Fibroblast of villous mesenchyme (primary cell): ENCODE data around the gene SNX13. TPM values are rescaled to one million over a fixed set of nuclear protein-coding genes. Genes with fewer than 3 reads are reported as not detected.

Source experiments
- DNase-seq: peaks from one replicate; pipeline ENCODE4 v3.0.0-alpha.2; 2010; ENCODE audit warnings: low read depth
- H3K4me3 ChIP-seq: 2 replicates; pipeline ENCODE4 v1.5.1; 2011; ENCODE audit warnings: low read depth, mild to moderate bottlenecking, low read length
- CTCF ChIP-seq: IDR thresholded peaks from 2 replicates; pipeline ENCODE4 v1.5.1; 2012; ENCODE audit warnings: low read depth, mild to moderate bottlenecking, low read length; ENCODE audit not compliant: insufficient read depth
- total RNA-seq: library from RNA; depleted of rRNA; stranded (reverse); fragments of >200 nt; gene quantifications from 2 replicates; pipeline ENCODE4 v1.2.3, GENCODE V29; 2012

Gene SNX13
- total RNA-seq, 1 donor, result 51.8 TPM

DNA sequence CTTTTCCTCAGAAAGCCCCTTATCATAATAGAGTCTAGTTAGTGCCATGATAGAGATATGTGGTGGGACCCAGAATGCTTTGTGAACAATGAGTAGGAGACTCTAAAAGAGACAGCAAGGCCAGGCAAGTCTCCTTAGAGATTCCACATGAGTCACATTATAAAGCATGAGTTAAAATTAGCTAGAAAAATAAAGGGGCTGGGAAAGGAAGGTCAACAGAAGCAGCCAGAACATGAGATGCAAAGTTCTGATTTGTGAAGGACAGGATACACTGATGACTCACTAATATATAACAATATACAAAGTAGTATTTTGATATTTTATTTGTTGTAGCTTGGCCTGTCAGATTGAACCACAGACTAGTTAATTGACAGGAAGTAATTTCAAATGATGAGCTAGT is 25.3 kb upstream of the SNX13 start:
- DNase-seq, result peak; percentile 42
- no peak for TF ChIP-seq CTCF

DNA sequence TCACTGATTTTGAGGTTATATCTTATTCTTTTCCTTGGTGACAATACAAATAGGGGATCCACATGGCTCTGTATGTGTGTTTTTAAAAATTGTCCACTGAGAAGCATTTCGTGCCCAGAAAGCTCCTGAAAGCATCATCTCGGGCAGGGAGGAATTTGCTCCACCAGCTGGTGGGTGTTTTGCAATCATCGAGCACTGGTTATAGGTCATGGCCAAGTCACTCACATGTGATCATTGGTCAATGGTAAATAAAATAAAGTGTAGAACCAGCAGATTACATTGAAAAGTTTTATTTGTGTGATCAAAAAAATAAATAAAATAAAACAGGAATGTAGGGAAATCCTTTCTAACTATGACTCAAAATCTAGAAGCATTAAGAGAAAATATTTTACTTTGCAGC is 23.0 kb upstream of the SNX13 start:
- DNase-seq, result peak; percentile 80
- no peak for TF ChIP-seq CTCF
- no peak overlapping the region for H3K4me3 ChIP-seq

More for the DNA sequence above, 25.3 kb upstream of the SNX13 start:
- H3K4me3 ChIP-seq, result no peak overlapping the region

DNA sequence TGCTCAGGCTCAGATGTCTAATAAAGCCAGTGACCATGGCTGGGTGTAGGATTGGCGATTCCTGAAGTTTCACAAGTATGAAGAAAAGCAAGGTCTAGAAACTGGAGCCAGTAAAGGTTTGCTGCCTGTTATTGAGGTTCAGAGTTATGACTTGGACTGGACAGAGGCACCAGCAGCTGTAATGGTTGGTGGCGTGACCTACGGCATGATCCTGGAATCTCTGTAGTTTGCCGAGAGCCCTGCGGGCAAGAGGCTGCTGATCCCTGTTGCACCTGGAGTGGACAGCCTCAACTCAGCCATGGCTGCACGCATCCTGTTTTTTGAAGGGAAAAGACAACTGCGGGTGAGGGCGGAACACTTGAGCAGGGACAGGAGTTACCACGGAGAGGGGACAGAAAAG is 22.4 kb upstream of the SNX13 start:
- DNase-seq, result no peak
- no peak overlapping the region for H3K4me3 ChIP-seq
- no peak for TF ChIP-seq CTCF

DNA sequence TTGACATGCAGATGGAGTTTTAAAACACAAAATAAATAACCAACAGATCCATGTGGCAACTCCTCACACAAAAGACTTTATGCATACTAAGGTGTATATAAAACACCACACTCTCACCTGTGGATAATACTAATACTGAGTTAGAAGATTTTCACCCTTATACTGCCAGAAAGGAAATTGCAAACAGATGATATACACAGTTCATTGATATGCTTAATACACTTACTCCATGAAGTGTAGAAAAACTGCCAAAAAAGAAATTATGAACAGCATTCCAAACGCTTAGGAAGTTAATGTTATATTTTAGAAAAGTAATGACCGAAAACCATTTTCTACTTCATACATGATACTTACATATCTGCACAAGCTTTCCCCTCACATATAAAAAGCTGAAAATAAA is 17.6 kb upstream of the SNX13 start:
- DNase-seq, result no peak
- no peak overlapping the region for H3K4me3 ChIP-seq
- no peak for TF ChIP-seq CTCF

GRCh38 chr7:17952387-17952786 is 12.1 kb upstream of the SNX13 start:
- no peak for DNase-seq
- no peak overlapping the region for H3K4me3 ChIP-seq
- TF ChIP-seq CTCF, result no peak

GRCh38 chr7:17951742-17952254 is 11.5 kb upstream of the SNX13 start:
- no peak for TF ChIP-seq CTCF
- no peak overlapping the region for H3K4me3 ChIP-seq
- no peak for DNase-seq

GRCh38 chr7:17948526-17949238 is 8.4 kb upstream of the SNX13 start:
- DNase-seq, result peak; percentile 59
- no peak for TF ChIP-seq CTCF
- no peak overlapping the region for H3K4me3 ChIP-seq
